Effector memory CD8-positive, alpha-beta T cell (primary cell): ENCODE results near the gene NPFFR2.
"Not testable (repeated sequence)": the region's sequence is repeated elsewhere in the genome, so short reads cannot be mapped to it uniquely, and the experiment has no call there.

Experiments used
- ATAC-seq: fragments of 150-1000 bp; cut with Tn5 transposase; replicated peaks from 2 replicates; pipeline ENCODE4 v1.10.0; 2021; ENCODE audit warnings: mild to moderate bottlenecking, moderate library complexity
- DNase-seq, 3 experiments: peaks; one replicate each; pipeline ENCODE4 v3.0.0; 2021
- H3K27ac Mint-ChIP-seq, 2 donors: one replicate each; pipeline ENCODE4 v1.8.0; 2022; ENCODE audit warnings: mild to moderate bottlenecking in 2 of 2, mixed read lengths in 2 of 2, moderate library complexity in 2 of 2
- H3K27me3 Mint-ChIP-seq, 2 donors: one replicate each; pipeline ENCODE4 v1.8.0; 2022; ENCODE audit warnings: mixed read lengths in 2 of 2
- H3K36me3 Mint-ChIP-seq: one replicate; pipeline ENCODE4 v1.8.0; 2022; ENCODE audit warnings: mild to moderate bottlenecking, moderate library complexity, mixed read lengths; ENCODE audit not compliant: insufficient read depth
- H3K4me1 Mint-ChIP-seq, 2 donors: one replicate each; pipeline ENCODE4 v1.8.0; 2022; ENCODE audit warnings: low read depth in 2 of 2, mixed read lengths in 2 of 2
- H3K4me3 Mint-ChIP-seq, 2 donors: one replicate each; pipeline ENCODE4 v1.8.0; 2022; ENCODE audit warnings: mild to moderate bottlenecking in 2 of 2, mixed read lengths in 2 of 2, moderate library complexity in 2 of 2
- H3K9me3 Mint-ChIP-seq, 2 donors: one replicate each; pipeline ENCODE4 v1.8.0; 2022; ENCODE audit warnings: mixed read lengths in 2 of 2

Gene NPFFR2

GRCh38 chr4:72077346-72077745 lies 45.5 kb downstream of the NPFFR2 start:
- H3K36me3 Mint-ChIP-seq, result no peaks in the 10 kb centered on the region
- no peaks in the 10 kb centered on the region for H3K27me3 Mint-ChIP-seq
- no peaks in the 10 kb centered on the region for H3K4me1 Mint-ChIP-seq
- ATAC-seq (no peak), DNase-seq (no peak)
- no peak overlapping the region for H3K27ac Mint-ChIP-seq
- peaks cover 2 to 7% of the 10 kb centered on the region in 2 donors for H3K9me3 Mint-ChIP-seq
- H3K4me3 Mint-ChIP-seq, result no peak overlapping the region

- H3K27me3 Mint-ChIP-seq, result no peaks in the 10 kb centered on the region
- no peak for ATAC-seq
- no peaks in the 10 kb centered on the region for H3K4me1 Mint-ChIP-seq
- H3K36me3 Mint-ChIP-seq, result no peaks in the 10 kb centered on the region
- no peak overlapping the region for H3K27ac Mint-ChIP-seq
- no peak for DNase-seq
- no peak overlapping the region for H3K4me3 Mint-ChIP-seq
- peaks cover under 1 to 7% of the 10 kb centered on the region in 2 donors for H3K9me3 Mint-ChIP-seq
Observed at GRCh38 chr4:72084587-72085011, 52.8 kb downstream of the NPFFR2 start.

GRCh38 chr4:72090606-72091005 lies 58.8 kb downstream of the NPFFR2 start:
- DNase-seq, H3K27ac Mint-ChIP-seq, H3K4me3 Mint-ChIP-seq, ATAC-seq, H3K27me3 Mint-ChIP-seq, H3K36me3 Mint-ChIP-seq, H3K4me1 Mint-ChIP-seq: not testable (repeated sequence)
- H3K9me3 Mint-ChIP-seq, result peaks cover 5 to 19% of the 10 kb centered on the region in 2 donors

- Mint-ChIP-seq H3K9me3 (peaks cover 2 to 19% of the 10 kb centered on the region in 2 donors), H3K4me1 (no peaks in the 10 kb centered on the region), H3K36me3 (no peaks in the 10 kb centered on the region)
Observed at GRCh38 chr4:72094059-72094797, 62.4 kb downstream of the NPFFR2 start.

GRCh38 chr4:72107456-72107855 lies 75.7 kb downstream of the NPFFR2 start:
- Mint-ChIP-seq H3K27me3 (no peaks in the 10 kb centered on the region), H3K4me1 (peaks cover 0 to 1% of the 10 kb centered on the region in 2 donors), H3K9me3 (peaks cover 0 to 2% of the 10 kb centered on the region in 2 donors), H3K4me3 (no peak overlapping the region), H3K27ac (no peak overlapping the region), H3K36me3 (no peaks in the 10 kb centered on the region)
- DNase-seq (no peak), ATAC-seq (no peak)

More at GRCh38 chr4:72094059-72094797, 62.4 kb downstream of the NPFFR2 start:
- Mint-ChIP-seq H3K4me3 (no peak overlapping the region), H3K27me3 (no peaks in the 10 kb centered on the region), H3K27ac (no peak overlapping the region)
- ATAC-seq, result no peak
- no peak for DNase-seq

- H3K27ac Mint-ChIP-seq, result no peak overlapping the region
- DNase-seq (no peak), ATAC-seq (no peak)
- H3K4me1 Mint-ChIP-seq, result peaks cover 0 to 3% of the 10 kb centered on the region in 2 donors
- H3K36me3 Mint-ChIP-seq, result no peaks in the 10 kb centered on the region
- H3K4me3 Mint-ChIP-seq, result no peak overlapping the region
- H3K27me3 Mint-ChIP-seq, result no peaks in the 10 kb centered on the region
- H3K9me3 Mint-ChIP-seq, result peaks cover 0 to 3% of the 10 kb centered on the region in 2 donors
Observed at GRCh38 chr4:72109364-72109763, 77.6 kb downstream of the NPFFR2 start.

- H3K4me1 Mint-ChIP-seq, result peaks cover 0 to 3% of the 10 kb centered on the region in 2 donors
- H3K27ac Mint-ChIP-seq, result no peak overlapping the region
- no peak overlapping the region for H3K4me3 Mint-ChIP-seq
- H3K36me3 Mint-ChIP-seq, result no peaks in the 10 kb centered on the region
- no peak for DNase-seq
- peaks cover 0 to 3% of the 10 kb centered on the region in 2 donors for H3K9me3 Mint-ChIP-seq
- no peak for ATAC-seq
- H3K27me3 Mint-ChIP-seq, result no peaks in the 10 kb centered on the region
Observed at GRCh38 chr4:72109959-72110497, 78.2 kb downstream of the NPFFR2 start.

GRCh38 chr4:72110886-72111285 lies 79.1 kb downstream of the NPFFR2 start:
- no peak overlapping the region for H3K27ac Mint-ChIP-seq
- no peak for ATAC-seq
- peaks cover 0 to 3% of the 10 kb centered on the region in 2 donors for H3K9me3 Mint-ChIP-seq
- H3K4me1 Mint-ChIP-seq, result peaks cover 0 to 3% of the 10 kb centered on the region in 2 donors
- no peak for DNase-seq
- H3K27me3 Mint-ChIP-seq, result no peaks in the 10 kb centered on the region
- no peak overlapping the region for H3K4me3 Mint-ChIP-seq
- no peaks in the 10 kb centered on the region for H3K36me3 Mint-ChIP-seq

GRCh38 chr4:72111863-72112262 lies 80.1 kb downstream of the NPFFR2 start:
- H3K27me3 Mint-ChIP-seq, result no peaks in the 10 kb centered on the region
- no peak overlapping the region for H3K27ac Mint-ChIP-seq
- DNase-seq, result no peak
- no peaks in the 10 kb centered on the region for H3K36me3 Mint-ChIP-seq
- no peak overlapping the region for H3K4me3 Mint-ChIP-seq
- peaks cover 0 to 3% of the 10 kb centered on the region in 2 donors for H3K4me1 Mint-ChIP-seq
- no peak for ATAC-seq
- H3K9me3 Mint-ChIP-seq, result peaks cover 0 to 3% of the 10 kb centered on the region in 2 donors

GRCh38 chr4:72112514-72113156 lies 80.8 kb downstream of the NPFFR2 start:
- Mint-ChIP-seq H3K4me1 (peaks cover 0 to 3% of the 10 kb centered on the region in 2 donors), H3K4me3 (no peak overlapping the region), H3K9me3 (peaks cover 0 to 5% of the 10 kb centered on the region in 2 donors), H3K27ac (no peak overlapping the region), H3K27me3 (no peaks in the 10 kb centered on the region), H3K36me3 (no peaks in the 10 kb centered on the region)
- ATAC-seq, result no peak
- no peak for DNase-seq

- Mint-ChIP-seq H3K4me3 (no peak overlapping the region), H3K27me3 (no peaks in the 10 kb centered on the region), H3K9me3 (peaks cover 0 to 7% of the 10 kb centered on the region in 2 donors), H3K27ac (no peak overlapping the region), H3K36me3 (no peaks in the 10 kb centered on the region), H3K4me1 (no peaks in the 10 kb centered on the region)
- no peak for DNase-seq
- ATAC-seq, result no peak
Observed at GRCh38 chr4:72118017-72118416, 86.2 kb downstream of the NPFFR2 start.

- Mint-ChIP-seq H3K4me1 (no peaks in the 10 kb centered on the region), H3K27ac (no peak overlapping the region), H3K9me3 (peaks cover 0 to 7% of the 10 kb centered on the region in 2 donors), H3K27me3 (no peaks in the 10 kb centered on the region), H3K36me3 (no peaks in the 10 kb centered on the region), H3K4me3 (no peak overlapping the region)
- DNase-seq (no peak), ATAC-seq (no peak)
Observed at GRCh38 chr4:72119946-72120345, 88.1 kb downstream of the NPFFR2 start.

- DNase-seq, result no peak
- H3K27me3 Mint-ChIP-seq, result no peaks in the 10 kb centered on the region
- H3K4me1 Mint-ChIP-seq, result no peaks in the 10 kb centered on the region
- no peak overlapping the region for H3K4me3 Mint-ChIP-seq
- ATAC-seq, result no peak
- no peak overlapping the region for H3K27ac Mint-ChIP-seq
- no peaks in the 10 kb centered on the region for H3K36me3 Mint-ChIP-seq
- peaks cover 0 to 2% of the 10 kb centered on the region in 2 donors for H3K9me3 Mint-ChIP-seq
Observed at GRCh38 chr4:72128741-72129140, 96.9 kb downstream of the NPFFR2 start.

- Mint-ChIP-seq H3K27me3 (no peaks in the 10 kb centered on the region), H3K4me1 (no peaks in the 10 kb centered on the region), H3K27ac (no peak overlapping the region), H3K9me3 (peaks cover 2 to 6% of the 10 kb centered on the region in 2 donors), H3K4me3 (no peak overlapping the region), H3K36me3 (no peaks in the 10 kb centered on the region)
- ATAC-seq, result no peak
- no peak for DNase-seq
Observed at GRCh38 chr4:72136429-72136828, 104.6 kb downstream of the NPFFR2 start.
